Measurements from ENCODE around the gene UBA7. TPM values are rescaled to one million over a fixed set of nuclear protein-coding genes. Genes with fewer than 3 reads are reported as not detected.
A peak's percentile ranks its signal among the peaks of the same experiment; 100 is the strongest.
"Not testable (repeated sequence)": the region's sequence is repeated elsewhere in the genome, so short reads cannot be mapped to it uniquely, and the experiment has no call there.

UBA7 gene
- total RNA-seq, 2 donors from 2014 or later: 11.3 to 12.2 TPM

GRCh38 chr3:49788056-49788455, 25.7 kb downstream of the UBA7 start:
- Histone ChIP-seq H3K27me3 (no peaks in the 10 kb centered on the region), H3K27ac (no peak overlapping the region), H3K4me3 (no peak overlapping the region), H3K36me3 (no peaks in the 10 kb centered on the region), H3K4me1 (peaks cover 0 to 28% of the 10 kb centered on the region in 2 donors), H3K9me3 (no peaks in the 10 kb centered on the region)
- no peak for TF ChIP-seq CTCF (IDR thresholded peaks at IDR 0.05)
- no peak for DNase-seq (ENCODE audit: low spot score)

GRCh38 chr3:49787536-49787935, 26.2 kb downstream of the UBA7 start:
- peak overlapping the region in 1 of 2 donors; percentile 95 for H3K27ac ChIP-seq
- no peak overlapping the region for H3K4me3 ChIP-seq
- no peaks in the 10 kb centered on the region for H3K9me3 ChIP-seq
- no peak for DNase-seq (ENCODE audit: low spot score)
- TF ChIP-seq CTCF (IDR thresholded peaks at IDR 0.05): no peak
- H3K4me1 ChIP-seq: peaks cover 0 to 30% of the 10 kb centered on the region in 2 donors
- H3K36me3 ChIP-seq: no peaks in the 10 kb centered on the region
- no peaks in the 10 kb centered on the region for H3K27me3 ChIP-seq

DNA sequence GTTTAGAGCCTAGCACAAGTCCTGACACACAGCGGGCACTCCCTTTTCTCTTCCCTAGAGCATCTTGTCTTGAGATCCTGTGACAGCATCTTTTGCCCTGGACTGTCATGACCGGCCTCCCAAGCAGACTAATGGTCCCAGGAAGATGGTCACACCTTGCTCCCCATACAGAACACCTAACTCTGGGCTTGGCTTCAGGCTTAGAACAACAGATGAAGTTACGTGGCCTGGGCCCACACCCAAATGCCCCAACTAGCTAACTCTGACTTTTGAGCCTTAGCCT, 26.6 kb downstream of the UBA7 start:
- H3K9me3 ChIP-seq: no peaks in the 10 kb centered on the region
- peak overlapping the region; percentile 95 to 99 for H3K27ac ChIP-seq
- H3K4me1 ChIP-seq: peaks cover 0 to 34% of the 10 kb centered on the region in 2 donors
- TF ChIP-seq CTCF (IDR thresholded peaks at IDR 0.05): no peak
- H3K27me3 ChIP-seq: no peaks in the 10 kb centered on the region
- peak overlapping the region in 1 of 2 donors; percentile 96 for H3K4me3 ChIP-seq
- no peak for DNase-seq (ENCODE audit: low spot score)
- no peaks in the 10 kb centered on the region for H3K36me3 ChIP-seq

DNA sequence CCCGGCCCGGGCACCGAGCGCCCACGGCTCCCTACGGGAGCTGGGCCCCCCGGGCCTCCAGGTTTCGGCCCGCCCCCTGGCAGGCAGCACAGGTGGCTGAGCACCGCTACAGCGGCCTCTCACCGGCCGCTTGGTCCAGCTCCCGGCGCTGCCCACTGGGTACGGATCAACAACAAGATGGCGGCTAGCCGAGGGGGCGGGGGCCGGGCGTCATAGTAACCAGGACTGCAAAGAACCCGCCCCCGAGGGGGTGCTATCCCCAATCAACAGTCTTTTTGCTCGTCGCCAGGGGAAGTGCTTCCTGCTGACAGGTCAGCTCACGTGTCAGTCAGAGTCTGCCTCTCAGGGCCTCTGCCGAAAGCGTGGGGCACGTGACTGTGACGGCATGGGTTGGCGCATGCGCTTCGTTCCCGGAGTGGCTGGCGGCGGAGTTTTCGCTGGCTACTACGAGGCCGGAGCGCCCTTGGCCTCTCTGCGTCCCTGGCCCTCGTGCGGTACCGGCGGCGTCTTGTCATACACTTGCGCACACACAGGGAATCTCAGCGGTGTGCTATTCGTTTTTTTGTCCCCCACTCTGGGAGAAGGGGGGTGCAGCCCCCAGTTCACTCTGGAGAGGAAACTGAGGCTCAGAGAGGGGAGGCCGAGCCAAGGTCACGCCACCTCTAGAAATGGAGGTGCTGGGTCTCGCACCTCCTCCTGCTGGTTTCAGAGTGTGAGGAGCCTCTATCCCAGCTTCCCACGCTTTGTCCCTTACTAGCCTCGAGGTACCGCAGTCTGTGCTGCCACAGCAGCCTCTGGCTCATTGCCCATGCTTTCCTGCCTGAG, 27.2 kb downstream of the UBA7 start, which contains the start of gene IP6K1:
Gene IP6K1, minus strand, starts transcription at position 186 of the 825 bp plus-strand sequence. CDS start 38,502 bp downstream, outside the sequence.
- Histone ChIP-seq H3K4me3 (peak within 1 kb of the TSS; percentile 96 to 98), H3K4me1 (peaks cover 0 to 39% of the 10 kb centered on the region in 2 donors), H3K27ac (peak within 1 kb of the TSS; percentile 95 to 99), H3K9me3 (no peaks in the 10 kb centered on the region), H3K36me3 (peaks cover 4% of the 10 kb centered on the region), H3K27me3 (no peaks in the 10 kb centered on the region)
- DNase-seq (ENCODE audit: low spot score): peak; percentile 100
- TF ChIP-seq CTCF (IDR thresholded peaks at IDR 0.05): no peak

DNA sequence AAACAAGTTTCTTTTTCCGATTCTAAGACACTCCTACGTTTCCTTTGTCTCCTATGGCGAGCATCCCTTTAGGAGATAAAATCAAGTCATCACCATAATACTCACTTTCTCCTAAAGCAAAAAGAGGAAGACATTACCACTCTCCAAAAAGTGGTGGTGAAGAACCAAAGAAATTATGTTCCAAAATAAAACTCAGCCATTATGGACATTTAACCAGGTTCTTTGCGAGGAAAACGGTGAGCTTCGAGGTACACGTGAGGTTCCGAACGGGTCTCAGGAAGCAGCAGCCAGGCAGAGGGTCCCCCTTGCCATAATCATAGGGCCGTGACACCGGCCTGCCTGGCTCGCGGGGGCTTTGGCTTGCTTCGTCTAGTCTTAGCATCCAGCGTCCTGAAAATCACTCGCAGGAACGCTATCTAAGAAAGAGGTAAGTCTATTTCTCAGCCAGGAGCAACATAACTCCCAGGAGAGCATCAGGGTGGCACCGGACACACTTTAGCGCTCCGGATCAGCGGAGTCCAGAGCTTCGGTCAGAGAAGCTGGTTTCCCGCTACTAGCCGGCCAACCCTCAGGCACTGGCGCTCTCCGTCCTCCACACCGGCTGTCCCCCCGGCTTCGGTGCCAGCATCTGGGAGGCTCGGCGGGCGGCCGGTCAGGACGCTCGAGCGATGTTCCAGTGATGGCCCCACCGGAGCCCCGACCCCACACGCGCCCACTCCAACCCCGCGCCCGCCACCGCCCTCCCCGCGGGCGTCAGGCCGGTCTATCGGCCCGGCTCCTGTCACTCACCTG, 28.0 kb downstream of the UBA7 start:
- Histone ChIP-seq H3K27me3 (no peaks in the 10 kb centered on the region), H3K4me3 (peak overlapping the region; percentile 96 to 98), H3K9me3 (no peaks in the 10 kb centered on the region), H3K36me3 (peaks cover 8% of the 10 kb centered on the region), H3K4me1 (peaks cover 0 to 46% of the 10 kb centered on the region in 2 donors), H3K27ac (peak overlapping the region; percentile 95 to 99)
- DNase-seq (ENCODE audit: low spot score): no peak
- no peak for TF ChIP-seq CTCF (IDR thresholded peaks at IDR 0.05)

DNA sequence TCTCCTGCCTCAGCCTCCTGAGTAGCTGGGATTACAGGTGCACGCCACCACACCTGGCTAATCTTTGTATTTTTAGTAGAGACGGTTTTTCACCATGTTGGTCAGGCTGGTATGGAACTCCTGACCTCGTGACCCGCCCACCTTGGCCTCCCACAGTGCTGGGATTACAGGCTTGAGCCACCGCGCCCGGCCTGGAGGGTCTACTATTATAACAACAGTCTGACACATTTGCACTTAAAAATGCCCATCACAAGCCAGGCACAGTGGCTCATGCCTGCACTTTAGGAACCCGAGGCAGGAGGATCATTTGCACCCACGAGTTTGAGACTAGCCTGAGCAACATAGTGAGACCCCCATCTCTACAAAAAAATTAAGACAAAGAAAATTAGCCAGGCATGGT, 31.5 kb downstream of the UBA7 start:
- peaks cover 0 to 48% of the 10 kb centered on the region in 2 donors for H3K4me1 ChIP-seq
- DNase-seq (ENCODE audit: low spot score); H3K4me3 ChIP-seq: not testable (repeated sequence)

More for the DNA sequence above, 31.5 kb downstream of the UBA7 start:
- H3K36me3 ChIP-seq, H3K27me3 ChIP-seq, H3K9me3 ChIP-seq, H3K27ac ChIP-seq: not testable (repeated sequence)
